ENCODE data around the gene NCS1.

The NCS1 gene

DNA sequence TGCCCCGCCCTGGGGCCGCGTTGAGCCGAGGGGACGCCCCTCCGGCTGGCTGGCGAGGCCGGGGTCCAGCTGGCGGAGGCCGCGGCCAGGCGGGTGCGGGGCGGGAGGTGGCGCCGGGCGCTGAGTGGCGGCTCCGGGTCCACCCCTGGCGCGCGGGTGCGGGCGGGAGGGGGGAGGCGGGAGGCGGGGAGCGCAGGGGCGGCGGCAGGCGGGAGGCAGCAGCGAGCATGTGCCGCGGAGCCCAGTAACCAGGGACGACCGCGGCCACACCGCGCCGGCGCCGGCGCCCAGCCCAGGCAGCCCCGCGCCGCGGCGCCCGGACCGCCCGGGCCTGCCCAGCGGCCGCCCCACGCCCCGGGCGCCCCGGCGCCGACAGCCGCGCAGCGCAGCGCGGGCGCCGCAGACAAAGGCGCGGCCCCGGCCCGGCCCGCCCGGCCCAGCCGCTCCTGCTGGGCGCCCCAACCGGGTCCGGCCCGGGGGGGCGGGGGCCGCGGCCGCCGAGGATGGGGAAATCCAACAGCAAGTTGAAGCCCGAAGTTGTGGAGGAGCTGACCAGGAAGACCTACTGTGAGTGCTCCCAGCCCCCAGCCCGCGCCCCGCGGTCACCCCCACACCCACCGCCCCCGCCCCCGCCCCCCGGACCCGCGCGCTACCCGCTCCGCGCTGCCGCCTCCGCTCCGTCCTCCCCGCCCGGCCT lies at the start of gene NCS1:
NCS1 (plus strand) TSS at position 244 of the 697 bp plus-strand sequence; CDS start at position 504, 260 bp downstream.
- DNase-seq (ENCODE audit: low read depth): peak; percentile 63
- TF ChIP-seq, protein P1, sequence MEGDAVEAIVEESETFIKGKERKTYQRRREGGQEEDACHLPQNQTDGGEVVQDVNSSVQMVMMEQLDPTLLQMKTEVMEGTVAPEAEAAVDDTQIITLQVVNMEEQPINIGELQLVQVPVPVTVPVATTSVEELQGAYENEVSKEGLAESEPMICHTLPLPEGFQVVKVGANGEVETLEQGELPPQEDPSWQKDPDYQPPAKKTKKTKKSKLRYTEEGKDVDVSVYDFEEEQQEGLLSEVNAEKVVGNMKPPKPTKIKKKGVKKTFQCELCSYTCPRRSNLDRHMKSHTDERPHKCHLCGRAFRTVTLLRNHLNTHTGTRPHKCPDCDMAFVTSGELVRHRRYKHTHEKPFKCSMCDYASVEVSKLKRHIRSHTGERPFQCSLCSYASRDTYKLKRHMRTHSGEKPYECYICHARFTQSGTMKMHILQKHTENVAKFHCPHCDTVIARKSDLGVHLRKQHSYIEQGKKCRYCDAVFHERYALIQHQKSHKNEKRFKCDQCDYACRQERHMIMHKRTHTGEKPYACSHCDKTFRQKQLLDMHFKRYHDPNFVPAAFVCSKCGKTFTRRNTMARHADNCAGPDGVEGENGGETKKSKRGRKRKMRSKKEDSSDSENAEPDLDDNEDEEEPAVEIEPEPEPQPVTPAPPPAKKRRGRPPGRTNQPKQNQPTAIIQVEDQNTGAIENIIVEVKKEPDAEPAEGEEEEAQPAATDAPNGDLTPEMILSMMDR (IDR thresholded peaks at IDR 0.05; ENCODE audit: low read length, missing control alignments): no peak
- H3K4me3 ChIP-seq (replicated peaks; ENCODE audit: low read depth, low read length): peak within 1 kb of the TSS; percentile 64

- no peak overlapping the region for H3K4me3 ChIP-seq (replicated peaks; ENCODE audit: low read depth, low read length)
- DNase-seq (ENCODE audit: low read depth): no peak
- TF ChIP-seq, protein P1 (IDR thresholded peaks at IDR 0.05; ENCODE audit: low read length, missing control alignments): no peak
Observed at GRCh38 chr9:130122456-130122855, 49.7 kb upstream of the NCS1 start.

- DNase-seq (ENCODE audit: low read depth): no peak
- TF ChIP-seq, protein P1 (IDR thresholded peaks at IDR 0.05; ENCODE audit: low read length, missing control alignments): no peak
Observed at GRCh38 chr9:130124085-130124860, 47.9 kb upstream of the NCS1 start.

GRCh38 chr9:130126721-130127433 lies 45.3 kb upstream of the NCS1 start:
- no peak for DNase-seq (ENCODE audit: low read depth)
- TF ChIP-seq, protein P1 (IDR thresholded peaks at IDR 0.05; ENCODE audit: low read length, missing control alignments): no peak
- no peak overlapping the region for H3K4me3 ChIP-seq (replicated peaks; ENCODE audit: low read depth, low read length)

More at GRCh38 chr9:130124085-130124860, 47.9 kb upstream of the NCS1 start:
- H3K4me3 ChIP-seq (replicated peaks; ENCODE audit: low read depth, low read length): no peak overlapping the region

DNA sequence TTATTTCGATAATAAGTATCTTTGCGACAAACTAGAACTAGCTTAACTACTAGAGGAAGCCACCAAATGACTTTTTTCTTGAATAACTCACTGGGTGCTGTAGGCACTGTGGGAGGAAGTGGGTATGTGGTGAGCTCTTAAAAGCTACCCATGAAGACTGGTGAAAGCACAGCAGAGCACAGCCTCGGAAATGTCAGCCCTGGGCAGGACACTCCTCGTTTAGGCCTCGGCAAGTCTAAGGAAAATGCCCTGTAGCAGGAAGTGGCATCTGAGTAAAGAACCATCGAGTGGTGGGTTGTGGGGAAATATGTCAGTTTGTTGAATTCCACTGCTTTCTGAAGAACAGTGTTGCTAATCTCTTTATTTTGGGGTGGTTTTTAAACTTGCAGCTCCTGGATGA lies 44.0 kb upstream of the NCS1 start:
- no peak overlapping the region for H3K4me3 ChIP-seq (replicated peaks; ENCODE audit: low read depth, low read length)
- DNase-seq (ENCODE audit: low read depth): no peak
- TF ChIP-seq, protein P1 (IDR thresholded peaks at IDR 0.05; ENCODE audit: low read length, missing control alignments): no peak

DNA sequence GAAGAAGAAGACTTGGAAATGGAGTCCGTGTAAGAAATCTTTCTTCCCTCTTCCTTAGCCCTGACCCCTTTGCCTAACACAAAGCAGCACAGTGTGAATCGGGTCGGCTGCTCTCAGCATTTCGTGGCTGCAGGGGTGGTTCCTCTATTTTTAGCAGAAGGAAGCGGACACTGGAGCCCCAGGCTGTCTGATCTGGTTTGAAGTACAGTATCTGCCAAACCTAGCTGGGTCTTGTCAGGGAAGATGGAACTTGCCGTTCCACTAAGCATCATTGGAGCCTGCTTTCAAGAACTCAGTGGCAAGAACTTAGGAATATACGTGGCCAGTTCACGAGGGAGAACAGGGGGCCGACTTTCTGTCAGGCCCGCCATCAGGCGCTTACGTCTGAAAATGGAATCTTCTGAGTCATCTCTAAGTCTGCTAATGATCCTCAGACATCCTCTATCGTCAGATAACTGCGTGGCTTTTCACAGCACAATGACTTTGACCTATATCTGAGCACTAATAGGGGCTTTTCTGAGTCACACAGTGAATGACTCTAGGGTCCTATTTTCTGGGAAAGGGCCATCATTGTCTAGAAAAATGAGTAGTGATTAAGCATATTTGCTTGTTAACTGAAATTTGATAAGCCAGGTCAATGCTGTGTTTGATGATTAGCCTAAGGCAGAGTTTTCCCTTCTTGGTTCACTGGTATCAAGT lies 43.3 kb upstream of the NCS1 start:
- DNase-seq (ENCODE audit: low read depth): peak; percentile 87
- TF ChIP-seq, protein P1 (IDR thresholded peaks at IDR 0.05; ENCODE audit: low read length, missing control alignments): no peak
- no peak overlapping the region for H3K4me3 ChIP-seq (replicated peaks; ENCODE audit: low read depth, low read length)
